GM12874 (cell line): ENCODE measurements around the gene ZNF576.

ENCODE experiments used
- CTCF ChIP-seq: IDR thresholded peaks from 2 replicates; pipeline ENCODE4 v1.5.1; 2011; ENCODE audit warnings: low read depth, mild to moderate bottlenecking, control low read depth, low read length, moderate library complexity; ENCODE audit not compliant: insufficient read depth

ZNF576 gene

DNA sequence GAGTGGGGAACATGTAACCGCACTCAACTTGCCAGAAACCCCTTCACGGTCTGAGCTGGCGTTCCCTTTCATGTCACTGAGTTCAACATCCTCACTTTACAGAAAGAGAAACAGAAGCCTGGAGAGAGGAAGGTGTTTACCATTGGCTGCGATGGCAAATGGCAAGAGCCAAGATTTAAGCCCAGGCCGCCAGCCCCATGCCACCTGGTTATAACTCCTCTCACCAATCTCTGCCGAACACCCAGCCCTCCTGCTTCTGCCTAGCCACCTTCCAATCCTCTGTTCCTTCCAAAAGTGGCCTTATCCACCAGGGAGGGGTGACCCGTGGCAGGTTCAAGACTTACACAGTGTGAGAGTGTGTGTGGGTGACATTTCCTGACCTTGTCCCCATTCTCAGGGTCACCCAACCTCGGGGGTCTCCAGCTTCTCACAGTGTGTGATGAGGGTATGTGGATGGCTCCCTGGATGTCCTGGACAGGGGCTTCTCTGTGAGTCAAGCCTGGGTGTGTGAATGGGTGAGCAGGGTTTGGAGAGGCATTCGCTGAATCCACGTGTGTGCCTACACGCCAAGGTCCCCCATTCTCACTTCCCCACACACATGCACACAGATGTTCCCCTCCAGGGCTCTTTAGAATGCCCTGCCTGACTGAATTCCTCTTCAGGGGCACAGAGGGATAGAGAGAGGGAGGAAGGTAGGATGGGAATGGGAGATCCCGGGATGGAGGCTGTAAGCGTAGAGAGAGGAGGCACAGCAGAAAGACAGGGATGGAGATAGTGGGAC is 42.0 kb downstream of the ZNF576 start:
- no peak for TF ChIP-seq CTCF

DNA sequence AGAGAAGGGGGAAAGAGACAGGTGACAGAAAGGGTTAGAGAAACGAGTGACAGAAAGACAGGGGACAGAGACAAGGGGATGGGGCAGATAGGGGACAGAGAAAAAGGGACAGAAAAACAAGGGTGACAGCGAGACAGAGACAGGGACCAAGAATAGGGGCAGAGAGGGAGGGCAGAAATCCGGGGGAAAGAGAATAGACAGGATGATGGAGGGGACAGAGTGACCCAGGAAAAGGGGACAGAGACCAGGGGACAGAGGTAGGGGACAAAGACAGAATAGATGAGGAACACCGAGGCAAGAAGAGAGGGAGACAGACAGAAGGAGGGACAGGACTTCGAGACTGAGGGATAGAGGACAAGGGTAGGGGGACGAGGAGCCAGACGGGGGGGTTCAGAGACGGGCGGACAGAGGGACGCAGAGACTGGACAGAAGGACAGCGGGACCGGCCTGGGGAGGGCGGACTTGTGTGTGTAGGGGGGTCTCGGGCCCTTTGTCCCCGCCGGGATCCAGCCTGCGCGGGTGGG is 42.7 kb downstream of the ZNF576 start:
- TF ChIP-seq CTCF = no peak

GRCh38 chr19:43639519-43640423 is 43.4 kb downstream of the ZNF576 start, which contains the start of gene CADM4:
Gene CADM4 (minus strand): TSS chr19:43639850. CDS start chr19:43639790, 60 bp downstream.
- no peak for TF ChIP-seq CTCF

DNA sequence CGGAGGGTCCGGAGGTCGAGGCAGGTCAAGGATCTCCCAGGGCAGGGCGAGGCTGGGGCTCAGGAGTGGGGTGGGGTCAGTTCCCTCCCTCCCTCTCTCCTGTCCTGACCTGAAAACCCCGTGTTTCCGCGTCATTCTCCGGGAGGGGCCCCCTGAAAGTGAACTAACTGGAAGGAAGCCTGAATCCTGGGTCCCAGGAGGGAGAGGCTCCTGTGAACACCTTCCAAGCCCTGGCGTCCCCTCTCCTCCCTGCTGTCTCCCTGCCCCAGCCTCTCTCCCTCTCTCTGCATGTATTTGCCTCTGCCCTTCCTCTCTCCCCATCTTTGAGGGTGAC is 44.0 kb downstream of the ZNF576 start:
- TF ChIP-seq CTCF = no peak

DNA sequence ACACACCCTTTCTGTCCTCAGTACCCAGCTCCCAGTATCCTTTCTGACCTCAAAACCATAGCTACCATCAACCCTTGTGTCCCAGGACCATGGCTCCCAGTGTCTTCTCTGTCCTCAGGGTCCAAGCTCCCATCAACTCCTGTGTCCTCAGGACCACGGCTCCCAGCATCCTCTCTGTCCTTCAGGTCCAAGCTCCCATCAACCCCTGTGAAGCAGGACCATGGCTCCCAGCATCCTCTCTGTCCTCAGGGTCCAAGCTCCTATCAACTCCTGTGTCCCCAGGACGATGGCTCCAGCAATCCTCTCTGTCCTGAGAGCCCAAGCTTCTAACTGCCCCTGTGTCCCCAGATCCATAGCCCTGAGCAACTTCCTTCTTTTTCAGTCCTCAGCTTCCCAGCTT is 44.9 kb downstream of the ZNF576 start:
- no peak for TF ChIP-seq CTCF

- TF ChIP-seq CTCF = no peak
These were observed 46.1 kb downstream of the ZNF576 start for GRCh38 chr19:43642531-43642930.

DNA sequence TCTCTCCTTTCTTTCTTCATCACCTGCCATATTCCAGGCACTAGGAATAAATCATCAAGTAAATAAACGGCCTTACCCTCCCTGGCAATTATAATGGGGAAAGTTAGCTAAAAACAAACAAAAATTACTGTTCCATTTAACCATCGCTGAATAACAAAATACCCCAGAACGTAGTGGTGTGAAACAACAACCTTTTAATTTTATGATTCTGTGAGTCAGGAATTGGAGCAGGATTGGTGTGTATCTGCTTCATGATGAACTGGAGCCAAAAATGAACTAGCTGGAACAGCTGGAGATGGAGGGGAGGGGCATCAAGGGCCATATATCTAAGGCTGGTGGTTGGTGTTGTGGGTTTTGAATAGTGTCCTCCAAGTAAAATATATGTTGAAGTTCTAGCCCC is 46.9 kb downstream of the ZNF576 start:
- no peak for TF ChIP-seq CTCF
